Mucosa of descending colon (tissue), 3 donors: Measurements from ENCODE around the gene MVB12B. TPM values are rescaled to one million over a fixed set of nuclear protein-coding genes. Genes with fewer than 3 reads are reported as not detected.

ENCODE experiments used
- ATAC-seq: fragments of 200-7000 bp; cut with Tn5 transposase; one replicate; pipeline ENCODE4 v1.9.1; 2020; ENCODE audit warnings: mild to moderate bottlenecking, moderate library complexity
- DNase-seq, 3 donors: peaks; one replicate each; pipeline ENCODE4 v3.0.0-alpha.2; 2020
- H3K36me3 ChIP-seq: fragments of 200-600 bp; one replicate; pipeline ENCODE4 v1.8.0; 2021; ENCODE audit warnings: low read depth, mild to moderate bottlenecking
- H3K4me1 ChIP-seq: fragments of 200-600 bp; one replicate; pipeline ENCODE4 v1.8.0; 2021; ENCODE audit warnings: low read depth, mild to moderate bottlenecking
- H3K4me3 ChIP-seq: fragments of 200-600 bp; one replicate; pipeline ENCODE4 v1.8.0; 2021; ENCODE audit warnings: mild to moderate bottlenecking
- H3K9me3 ChIP-seq: fragments of 200-600 bp; one replicate; pipeline ENCODE4 v1.8.0; 2021; ENCODE audit warnings: mild to moderate bottlenecking
- CTCF ChIP-seq: fragments of 200-600 bp; IDR thresholded peaks from one replicate; pipeline ENCODE4 v1.8.0; 2022; ENCODE audit warnings: antibody characterized with exemption, mild to moderate bottlenecking
- intact Hi-C, 2 donors: fragments of 100-400 bp; cut with DNase I in 1 of 2; cut with micrococcal nuclease in 1 of 2; formaldehyde crosslinking; loops; one replicate each; pipeline versions ENCODE4 v1.11.0 to v1.11.1; 2022; cut with DNase I, micrococcal nuclease
- total RNA-seq, 3 donors: library from RNA; stranded (reverse); fragmentation: NEBNext Ultra II Directional in 2 of 3; extraction: Animal tissue kit (Norgen Biotek cat#: 25700) in 2 of 3; gene quantifications; one replicate each; pipeline versions ENCODE4 v1.2.1 to v1.2.4, GENCODE V29; 2021 to 2023
- donor health status: DM: no; HTN: no; CAD: no; lungs with moderate emphysema.
- donor health status: DM: no; HTN: no; CAD: no.
- donor health status: DM: no; HTN: yes; CAD: no.

The MVB12B gene
- total RNA-seq, 3 donors from 2014 or later = 16.8 to 26.4 (median 21.6) TPM

GRCh38 chr9:126545106-126545505 lies 218.5 kb downstream of the MVB12B start:
- no peak for DNase-seq
- Histone ChIP-seq H3K4me3 (no peak overlapping the region), H3K4me1 (no peaks in the 10 kb centered on the region), H3K9me3 (no peaks in the 10 kb centered on the region), H3K36me3 (no peaks in the 10 kb centered on the region)
- no peak for TF ChIP-seq CTCF
- ATAC-seq = no peak
- intact Hi-C loops = no loop called here

- Histone ChIP-seq H3K9me3 (no peaks in the 10 kb centered on the region), H3K4me3 (no peak overlapping the region), H3K4me1 (no peaks in the 10 kb centered on the region), H3K36me3 (no peaks in the 10 kb centered on the region)
- TF ChIP-seq CTCF = no peak
- ATAC-seq (no peak), DNase-seq (no peak)
- intact Hi-C loops = no loop called here
Measured at GRCh38 chr9:126546036-126546435, 219.4 kb downstream of the MVB12B start.

- no peaks in the 10 kb centered on the region for H3K9me3 ChIP-seq
- no peaks in the 10 kb centered on the region for H3K4me1 ChIP-seq
- TF ChIP-seq CTCF = no peak
- no peaks in the 10 kb centered on the region for H3K36me3 ChIP-seq
- ATAC-seq = no peak
- no peak overlapping the region for H3K4me3 ChIP-seq
- DNase-seq = no peak
- intact Hi-C loops = no loop called here
Measured at GRCh38 chr9:126548312-126548711, 221.7 kb downstream of the MVB12B start.

GRCh38 chr9:126549246-126550006 lies 222.8 kb downstream of the MVB12B start:
- H3K4me3 ChIP-seq = no peak overlapping the region
- H3K9me3 ChIP-seq = no peaks in the 10 kb centered on the region
- no peak for DNase-seq
- H3K4me1 ChIP-seq = no peaks in the 10 kb centered on the region
- ATAC-seq = no peak
- TF ChIP-seq CTCF = no peak
- no peaks in the 10 kb centered on the region for H3K36me3 ChIP-seq
- intact Hi-C loops = loop anchor here in 1 of 2 donors (10.0 kb wide), 1 partner anchor 45 kb away; no protein-coding TSS in a partner anchor

GRCh38 chr9:126550891-126551351 lies 224.3 kb downstream of the MVB12B start:
- H3K4me3 ChIP-seq = no peak overlapping the region
- DNase-seq (no peak), ATAC-seq (no peak)
- intact Hi-C loops = loop anchor here in 1 of 2 donors (10.0 kb wide), 1 partner anchor 46 kb away; no protein-coding TSS in a partner anchor
- H3K36me3 ChIP-seq = no peaks in the 10 kb centered on the region
- TF ChIP-seq CTCF = no peak
- H3K4me1 ChIP-seq = no peaks in the 10 kb centered on the region
- H3K9me3 ChIP-seq = no peaks in the 10 kb centered on the region
